ENCODE results near the gene EPHA3. TPM values are rescaled to one million over a fixed set of nuclear protein-coding genes. Genes with fewer than 3 reads are reported as not detected.

EPHA3 gene
- total and polyA plus RNA-seq, 2 of the 4 experiments (the other 2 are of a cell fraction): 0.10 to 0.18 TPM

GRCh38 chr3:89367166-89367565 lies 259.7 kb downstream of the EPHA3 start:
- Histone ChIP-seq H4K5ac (ENCODE audit: low read depth, low read length) (no peak overlapping the region), H3K27ac (ENCODE audit: insufficient read depth, low read length) (no peak overlapping the region), H2BK5ac (ENCODE audit: low read depth, low read length, poor library complexity, severe bottlenecking) (no peak overlapping the region), H3K14ac (replicated peaks; ENCODE audit: low read depth, low read length) (no peak overlapping the region), H4K20me1 (ENCODE audit: insufficient read depth, low read length) (no peaks in the 10 kb centered on the region), H2BK15ac (ENCODE audit: low read depth, low read length) (no peak overlapping the region), H3K4me3 (ENCODE audit: insufficient read depth, low read depth, low read length) (no peak overlapping the region), H3K9me3 (ENCODE audit: control insufficient read depth, insufficient read depth, low read length) (no peaks in the 10 kb centered on the region), H3K4ac (ENCODE audit: low read depth, low read length) (no peak overlapping the region), H3K9me1 (ENCODE audit: insufficient read depth, low read length) (no peaks in the 10 kb centered on the region), H3K56ac (ENCODE audit: extremely low read depth, insufficient read depth, low read length) (no peak overlapping the region), H3K9ac (ENCODE audit: low read depth, low read length) (no peak overlapping the region), H3K4me2 (ENCODE audit: low read depth, low read length) (no peak overlapping the region), H4K91ac (ENCODE audit: insufficient read depth, low read depth, low read length) (no peak overlapping the region), H2BK120ac (ENCODE audit: low read depth, low read length) (no peak overlapping the region), H2AFZ (replicated peaks; ENCODE audit: low read length, poor library complexity) (no peak overlapping the region), H3K18ac (ENCODE audit: low read depth, low read length) (no peak overlapping the region), H4K8ac (ENCODE audit: low read depth in 2 of 2, low read length in 2 of 2) (no peak overlapping the region), H2AK9ac (replicated peaks; ENCODE audit: low read depth, low read length, poor library complexity) (no peak overlapping the region), H3K36me3 (ENCODE audit: control insufficient read depth, insufficient read depth, low read length) (no peaks in the 10 kb centered on the region), H3K4me1 (ENCODE audit: control insufficient read depth, insufficient read depth, low read length) (no peaks in the 10 kb centered on the region), H3K23ac (ENCODE audit: low read depth, low read length) (no peak overlapping the region), H3K79me1 (ENCODE audit: low read depth in 1 of 2, low read length in 2 of 2) (no peaks in the 10 kb centered on the region), H2AK5ac (ENCODE audit: low read depth, low read length) (no peak overlapping the region), H3K27me3 (ENCODE audit: control insufficient read depth, insufficient read depth, low read length) (no peaks in the 10 kb centered on the region), H2BK20ac (ENCODE audit: low read depth, low read length) (no peak overlapping the region)
- ATAC-seq (ENCODE audit: low read depth): no peak
- ChIA-PET POLR2A (ENCODE audit: unreplicated experiment) (no interaction called here), CTCF (no interaction called here)
- dilution Hi-C loops (cut with HindIII; ENCODE audit: low sequenced_read_pairs, unreplicated experiment) (no loop called here), intact Hi-C loops (cut with micrococcal nuclease) (no loop called here), in situ Hi-C loops (cut with MboI; ENCODE audit: low sequenced_read_pairs) (no loop called here)
- DNase-seq: no peak
- TF ChIP-seq CTCF (conservative IDR thresholded peaks at IDR 0.05; ENCODE audit: low read depth, low read length) (no peak), POLR2A (IDR thresholded peaks at IDR 0.05; ENCODE audit: low read depth, low read length) (no peak), MAFK (IDR thresholded peaks at IDR 0.05; ENCODE audit: low read depth, low read length) (no peak), RFX5 (IDR thresholded peaks at IDR 0.05; ENCODE audit: low read depth, low read length) (no peak), RAD21 (IDR thresholded peaks at IDR 0.05; ENCODE audit: low read length) (no peak), NFE2L2 (IDR thresholded peaks at IDR 0.05; ENCODE audit: low read depth, low read length) (no peak), BHLHE40 (IDR thresholded peaks at IDR 0.05; ENCODE audit: low read depth, low read length) (no peak), USF2 (IDR thresholded peaks at IDR 0.05; ENCODE audit: low read depth, low read length) (no peak), FOS (IDR thresholded peaks at IDR 0.05; ENCODE audit: low read depth, low read length) (no peak), MAZ (IDR thresholded peaks at IDR 0.05; ENCODE audit: borderline replicate concordance, low read depth, low read length) (no peak), SMC3 (IDR thresholded peaks at IDR 0.05; ENCODE audit: low read depth, low read length) (no peak), RCOR1 (IDR thresholded peaks at IDR 0.05; ENCODE audit: insufficient replicate concordance, low read length) (no peak), CEBPB (IDR thresholded peaks at IDR 0.05; ENCODE audit: low read depth, low read length) (no peak), ELK1 (IDR thresholded peaks at IDR 0.05; ENCODE audit: borderline replicate concordance, low read depth, low read length) (no peak), CHD1 (IDR thresholded peaks at IDR 0.05; ENCODE audit: low read depth, low read length) (no peak), MXI1 (IDR thresholded peaks at IDR 0.05; ENCODE audit: borderline replicate concordance, low read depth, low read length) (no peak)
- no CpG with 5 or more reads among the region's 3 CpGs for WGBS, 2 experiments (ENCODE audit: extremely low coverage in 2 of 2, insufficient read length in 1 of 2)
- BruUV-seq (replicated peaks): no TSS peak
